Cardiac fibroblast (primary cell): Measurements from ENCODE around the gene TUBA4B.

Experiments
- DNase-seq, 2 donors: peaks; one replicate each; pipeline versions ENCODE4 v3.0.0 to v3.0.0-alpha.2; 2010; ENCODE audit warnings: low read depth in 2 of 2
- H3K4me3 ChIP-seq, 2 donors: replicated peaks in 1 of 2; 1 replicate in 1 of 2; 2 replicates in 1 of 2; pipeline ENCODE4 v1.5.1; 2011; ENCODE audit warnings: low read depth in 2 of 2, low read length in 2 of 2, mild to moderate bottlenecking in 2 of 2, moderate library complexity in 1 of 2
- TF ChIP-seq, protein P1 (sequence below): IDR thresholded peaks from one replicate; pipeline ENCODE4 v1.5.1; 2011; ENCODE audit warnings: low read depth, mild to moderate bottlenecking, low read length, inconsistent platforms

The TUBA4B gene

DNA sequence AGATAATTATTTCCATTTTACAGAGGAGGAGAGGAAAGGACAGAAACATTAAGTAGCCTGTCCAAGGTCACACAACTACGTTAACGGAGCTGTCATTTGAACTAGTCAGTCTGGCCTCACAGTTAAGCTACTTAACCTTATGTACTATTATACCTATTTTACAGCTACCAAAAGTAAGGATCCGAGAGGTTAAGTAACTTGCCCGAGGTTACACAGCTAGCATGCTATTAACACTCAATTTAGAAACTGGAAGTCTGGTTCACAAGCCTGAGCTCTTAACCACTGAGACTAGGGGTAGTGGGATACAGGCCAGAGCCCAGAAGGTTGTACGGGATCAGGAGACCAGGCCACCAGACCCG, 8.3 kb upstream of the TUBA4B start:
- TF ChIP-seq, protein P1, sequence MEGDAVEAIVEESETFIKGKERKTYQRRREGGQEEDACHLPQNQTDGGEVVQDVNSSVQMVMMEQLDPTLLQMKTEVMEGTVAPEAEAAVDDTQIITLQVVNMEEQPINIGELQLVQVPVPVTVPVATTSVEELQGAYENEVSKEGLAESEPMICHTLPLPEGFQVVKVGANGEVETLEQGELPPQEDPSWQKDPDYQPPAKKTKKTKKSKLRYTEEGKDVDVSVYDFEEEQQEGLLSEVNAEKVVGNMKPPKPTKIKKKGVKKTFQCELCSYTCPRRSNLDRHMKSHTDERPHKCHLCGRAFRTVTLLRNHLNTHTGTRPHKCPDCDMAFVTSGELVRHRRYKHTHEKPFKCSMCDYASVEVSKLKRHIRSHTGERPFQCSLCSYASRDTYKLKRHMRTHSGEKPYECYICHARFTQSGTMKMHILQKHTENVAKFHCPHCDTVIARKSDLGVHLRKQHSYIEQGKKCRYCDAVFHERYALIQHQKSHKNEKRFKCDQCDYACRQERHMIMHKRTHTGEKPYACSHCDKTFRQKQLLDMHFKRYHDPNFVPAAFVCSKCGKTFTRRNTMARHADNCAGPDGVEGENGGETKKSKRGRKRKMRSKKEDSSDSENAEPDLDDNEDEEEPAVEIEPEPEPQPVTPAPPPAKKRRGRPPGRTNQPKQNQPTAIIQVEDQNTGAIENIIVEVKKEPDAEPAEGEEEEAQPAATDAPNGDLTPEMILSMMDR = no peak
- peak overlapping the region; percentile 90 to 95 for H3K4me3 ChIP-seq
- DNase-seq = no peak

- TF ChIP-seq, protein P1 = no peak
- H3K4me3 ChIP-seq = peak within 1 kb of the TSS; percentile 90 to 95
- DNase-seq = peak; percentile 95 to 96
Observed at GRCh38 chr2:219245148-219245898, 7.7 kb upstream of the TUBA4B start, which contains the start of the genes GLB1L and STK16. GLB1L (minus strand) TSS chr2:219245444; CDS start chr2:219243573, 1,871 bp downstream. STK16 (plus strand) TSS chr2:219245479; CDS start chr2:219246000, 521 bp downstream.

DNA sequence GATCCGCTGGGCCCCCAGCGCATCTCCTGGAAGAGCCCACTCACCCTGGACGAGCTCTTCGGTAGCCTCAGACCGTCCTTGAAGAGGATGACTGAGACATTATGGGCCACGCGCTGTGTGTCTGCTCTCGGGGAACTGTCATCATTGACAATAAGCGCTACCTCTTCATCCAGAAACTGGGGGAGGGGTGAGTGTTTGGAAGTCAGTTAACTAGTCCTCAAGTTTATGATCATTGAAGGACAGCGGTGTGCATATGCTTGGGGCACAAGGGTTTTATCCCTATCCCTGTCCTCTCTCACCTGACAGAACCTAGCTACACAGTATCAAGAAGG, 7.2 kb upstream of the TUBA4B start:
- TF ChIP-seq, protein P1 = no peak
- no peak for DNase-seq
- peak overlapping the region; percentile 90 to 95 for H3K4me3 ChIP-seq

DNA sequence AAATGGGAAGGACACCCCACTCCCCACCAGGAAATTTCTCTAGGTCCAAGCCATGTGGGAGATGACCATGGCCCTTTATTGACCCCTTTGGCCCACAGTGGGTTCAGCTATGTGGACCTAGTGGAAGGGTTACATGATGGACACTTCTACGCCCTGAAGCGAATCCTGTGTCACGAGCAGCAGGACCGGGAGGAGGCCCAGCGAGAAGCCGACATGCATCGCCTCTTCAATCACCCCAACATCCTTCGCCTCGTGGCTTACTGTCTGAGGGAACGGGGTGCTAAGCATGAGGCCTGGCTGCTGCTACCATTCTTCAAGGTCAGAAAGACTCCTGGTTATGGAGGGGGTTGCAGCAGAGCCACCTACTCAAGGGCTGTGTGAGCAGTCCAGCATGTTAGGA, 6.5 kb upstream of the TUBA4B start:
- H3K4me3 ChIP-seq = no peak overlapping the region

DNA sequence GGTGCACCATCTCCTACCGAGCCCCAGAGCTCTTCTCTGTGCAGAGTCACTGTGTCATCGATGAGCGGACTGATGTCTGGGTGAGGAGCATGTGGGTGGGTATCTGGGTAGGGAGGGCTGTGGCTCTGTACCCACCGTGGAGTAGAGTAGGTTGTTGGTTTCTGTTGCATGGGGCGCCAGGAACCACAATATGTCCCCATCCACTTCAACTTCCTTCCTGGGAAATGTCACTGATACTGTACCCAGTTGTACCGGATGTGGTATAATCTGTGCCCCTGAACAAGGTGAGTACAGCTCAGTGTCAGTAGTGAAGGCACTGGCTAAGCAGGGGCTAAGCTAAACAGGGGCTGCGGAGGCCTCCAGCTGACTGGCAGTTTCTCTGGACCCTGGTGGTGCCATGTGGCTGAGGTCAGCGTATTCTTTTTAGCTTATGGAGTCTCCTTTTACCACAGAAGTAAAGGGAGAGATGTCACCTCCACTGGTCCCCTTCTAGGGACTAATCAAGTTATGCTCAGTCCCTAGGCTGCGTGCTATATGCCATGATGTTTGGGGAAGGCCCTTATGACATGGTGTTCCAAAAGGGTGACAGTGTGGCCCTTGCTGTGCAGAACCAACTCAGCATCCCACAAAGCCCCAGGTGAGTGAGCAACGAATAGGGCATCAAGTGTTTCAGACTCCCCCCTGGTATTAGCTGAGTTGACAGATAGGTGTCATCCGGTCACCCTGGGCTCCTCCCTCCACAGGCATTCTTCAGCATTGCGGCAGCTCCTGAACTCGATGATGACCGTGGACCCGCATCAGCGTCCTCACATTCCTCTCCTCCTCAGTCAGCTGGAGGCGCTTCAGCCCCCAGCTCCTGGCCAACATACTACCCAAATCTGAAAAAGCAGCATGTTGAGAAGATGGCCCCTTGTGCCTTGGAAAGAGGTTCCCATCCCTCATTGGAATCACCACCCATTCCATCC, 5.1 kb upstream of the TUBA4B start:
- TF ChIP-seq, protein P1 = no peak
- no peak for DNase-seq
- H3K4me3 ChIP-seq = no peak overlapping the region

More for the DNA sequence above, 6.5 kb upstream of the TUBA4B start:
- TF ChIP-seq, protein P1 = no peak
- DNase-seq = no peak

- DNase-seq = peak in 1 of 2 donors; percentile 21
- no peak overlapping the region for H3K4me3 ChIP-seq
- TF ChIP-seq, protein P1 = no peak
Observed at GRCh38 chr2:219248845-219249202, 4.2 kb upstream of the TUBA4B start.
